ENCODE measurements around the gene PGAM5.

DNA sequence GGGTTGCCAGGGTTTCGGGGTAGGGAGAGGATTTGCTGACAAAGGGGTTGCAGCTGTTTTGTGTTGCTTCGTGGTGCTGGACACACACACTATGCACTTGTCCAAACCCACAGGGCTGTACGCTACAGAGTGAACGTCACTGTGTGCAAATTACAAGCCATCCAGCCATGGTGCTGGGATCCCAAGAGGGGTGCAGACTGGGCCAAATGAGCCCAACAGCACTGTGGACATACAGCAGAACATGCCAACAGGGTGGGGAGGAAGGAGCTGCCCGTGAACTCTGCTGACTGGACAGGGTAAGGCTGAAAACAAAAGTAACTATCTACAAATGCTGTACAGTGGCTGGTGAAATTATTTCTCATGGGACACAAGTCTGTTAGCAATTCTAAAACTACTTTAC is 48.7 kb upstream of the PGAM5 start:
- TF ChIP-seq, protein P1, sequence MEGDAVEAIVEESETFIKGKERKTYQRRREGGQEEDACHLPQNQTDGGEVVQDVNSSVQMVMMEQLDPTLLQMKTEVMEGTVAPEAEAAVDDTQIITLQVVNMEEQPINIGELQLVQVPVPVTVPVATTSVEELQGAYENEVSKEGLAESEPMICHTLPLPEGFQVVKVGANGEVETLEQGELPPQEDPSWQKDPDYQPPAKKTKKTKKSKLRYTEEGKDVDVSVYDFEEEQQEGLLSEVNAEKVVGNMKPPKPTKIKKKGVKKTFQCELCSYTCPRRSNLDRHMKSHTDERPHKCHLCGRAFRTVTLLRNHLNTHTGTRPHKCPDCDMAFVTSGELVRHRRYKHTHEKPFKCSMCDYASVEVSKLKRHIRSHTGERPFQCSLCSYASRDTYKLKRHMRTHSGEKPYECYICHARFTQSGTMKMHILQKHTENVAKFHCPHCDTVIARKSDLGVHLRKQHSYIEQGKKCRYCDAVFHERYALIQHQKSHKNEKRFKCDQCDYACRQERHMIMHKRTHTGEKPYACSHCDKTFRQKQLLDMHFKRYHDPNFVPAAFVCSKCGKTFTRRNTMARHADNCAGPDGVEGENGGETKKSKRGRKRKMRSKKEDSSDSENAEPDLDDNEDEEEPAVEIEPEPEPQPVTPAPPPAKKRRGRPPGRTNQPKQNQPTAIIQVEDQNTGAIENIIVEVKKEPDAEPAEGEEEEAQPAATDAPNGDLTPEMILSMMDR (IDR thresholded peaks at IDR 0.05; ENCODE audit: borderline replicate concordance, extremely low read depth, low read length, poor library complexity, severe bottlenecking), result no peak
- TF ChIP-seq EZH2 (IDR thresholded peaks at IDR 0.05; ENCODE audit: borderline replicate concordance, low read depth, low read length, severe bottlenecking), result no peak
